Loucy (cell line): ENCODE measurements around the gene MYBBP1A.

Experiments used
- CTCF ChIP-seq: fragments of 200-600 bp; sonication (generic); conservative IDR thresholded peaks from 2 replicates; pipeline ENCODE4 v1.5.1; 2014; ENCODE audit warnings: mild to moderate bottlenecking, antibody characterized with exemption, low read length
- EZH2phosphoT487 ChIP-seq: fragments of 200-600 bp; IDR thresholded peaks from 2 replicates; pipeline ENCODE4 v1.6.1; 2018; ENCODE audit warnings: antibody characterized with exemption, mild to moderate bottlenecking, moderate library complexity, borderline replicate concordance

- TF ChIP-seq CTCF (no peak), EZH2phosphoT487 (no peak)
Measured at GRCh38 chr17:4600563-4600962, 45.4 kb upstream of the MYBBP1A start.
